CD4-positive, alpha-beta T cell (primary cell): ENCODE results near the gene CXCR5. TPM values are rescaled to one million over a fixed set of nuclear protein-coding genes. Genes with fewer than 3 reads are reported as not detected.
A peak's percentile ranks its signal among the peaks of the same experiment; 100 is the strongest.

Experiments
- ATAC-seq: fragments of 200-7000 bp; cut with Tn5 transposase; one replicate; pipeline ENCODE4 v1.10.0; 2022; ENCODE audit warnings: mild to moderate bottlenecking; ENCODE audit not compliant: poor library complexity
- CTCF ChIA-PET: fragments of 350-600 bp; sonication (Branson Sonifier 250); formaldehyde crosslinking; loops from one replicate; lab custom pipeline; 2021; ENCODE audit warnings: antibody characterized with exemption, inconsistent platforms; lab: Charles Lee
- POLR2A ChIA-PET: fragments of 350-600 bp; sonication (Branson Sonifier 250); formaldehyde crosslinking; loops from one replicate; lab custom pipeline; 2021; ENCODE audit warnings: antibody characterized with exemption, inconsistent platforms; lab: Charles Lee
- DNase-seq, 14 experiments: peaks; one replicate each; pipeline ENCODE4 v3.0.0-alpha.2; 2013 to 2020; ENCODE audit warnings: mixed read lengths in 2 of 14
- H3K27ac ChIP-seq, 2 donors: one replicate each; pipeline versions ENCODE4 v1.5.1 to v1.7.0; 2013; ENCODE audit warnings: low read length in 2 of 2, low read depth in 1 of 2, mild to moderate bottlenecking in 1 of 2
- H3K27me3 ChIP-seq, 2 experiments: 1 replicate in 1 of 2; 2 replicates in 1 of 2; pipeline versions ENCODE4 v1.6.1 to v1.7.0; 2013; ENCODE audit warnings: low read length in 2 of 2, control low read depth in 1 of 2, mild to moderate bottlenecking in 1 of 2, moderate library complexity in 1 of 2; ENCODE audit not compliant: insufficient read depth in 2 of 2, control insufficient read depth in 1 of 2
- H3K36me3 ChIP-seq: one replicate; pipeline ENCODE4 v1.6.1; 2013; ENCODE audit warnings: low read length, control low read depth; ENCODE audit not compliant: insufficient read depth
- H3K4me1 ChIP-seq: one replicate; pipeline ENCODE4 v1.6.1; 2013; ENCODE audit warnings: low read length, control low read depth; ENCODE audit not compliant: insufficient read depth
- H3K4me3 ChIP-seq: one replicate; pipeline ENCODE4 v1.5.1; 2013; ENCODE audit warnings: mild to moderate bottlenecking, low read length, moderate library complexity
- H3K9me3 ChIP-seq, 2 experiments: 1 replicate in 1 of 2; 2 replicates in 1 of 2; pipeline versions ENCODE4 v1.6.1 to v1.7.0; 2013; ENCODE audit warnings: low read length in 2 of 2, mild to moderate bottlenecking in 2 of 2, control low read depth in 1 of 2, moderate library complexity in 1 of 2; ENCODE audit not compliant: control insufficient read depth in 1 of 2, insufficient read depth in 1 of 2
- H3K27ac Mint-ChIP-seq: one replicate; pipeline ENCODE4 v1.8.0; 2020; ENCODE audit warnings: mixed read lengths
- H3K27me3 Mint-ChIP-seq: one replicate; pipeline ENCODE4 v1.8.0; 2021; ENCODE audit warnings: mixed read lengths
- H3K36me3 Mint-ChIP-seq: one replicate; pipeline ENCODE4 v1.8.0; 2021; ENCODE audit warnings: low read depth, mixed read lengths
- H3K4me1 Mint-ChIP-seq: one replicate; pipeline ENCODE4 v1.8.0; 2021; ENCODE audit warnings: low read depth, mixed read lengths
- H3K4me3 Mint-ChIP-seq: one replicate; pipeline ENCODE4 v1.8.0; 2020; ENCODE audit warnings: mild to moderate bottlenecking, mixed read lengths
- H3K9me3 Mint-ChIP-seq: one replicate; pipeline ENCODE4 v1.8.0; 2020; ENCODE audit warnings: mixed read lengths
- CTCF ChIP-seq: fragments of 200-600 bp; IDR thresholded peaks from one replicate; pipeline ENCODE4 v1.8.0; 2022; ENCODE audit warnings: antibody characterized with exemption, mild to moderate bottlenecking
- intact Hi-C, 2 experiments: fragments of 100-400 bp; cut with DNase I in 1 of 2; cut with micrococcal nuclease in 1 of 2; formaldehyde crosslinking; loops; one replicate each; pipeline versions ENCODE4 v1.15.1 to v1.9.0; 2023 to 2025; cut with DNase I, micrococcal nuclease
- total RNA-seq, 174 experiments: library from RNA in 2 of 174; stranded (reverse) in 2 of 174; gene quantifications; one replicate each; pipeline ENCODE4 v1.2.3 and lab custom pipeline; 2021 to 2026

The CXCR5 gene
- total RNA-seq, 2 experiments from 2014 or later = 13.2 to 14.3 TPM

GRCh38 chr11:118896921-118897591 is 13.4 kb downstream of the CXCR5 start:
- Mint-ChIP-seq H3K27ac (peak overlapping the region; percentile 97), H3K4me1 (peaks cover 64% of the 10 kb centered on the region), H3K4me3 (peak overlapping the region; percentile 43), H3K36me3 (peaks cover 96% of the 10 kb centered on the region), H3K9me3 (no peaks in the 10 kb centered on the region), H3K27me3 (no peaks in the 10 kb centered on the region)
- no peak for TF ChIP-seq CTCF
- H3K4me3 ChIP-seq = no peak overlapping the region
- intact Hi-C loops = loop anchor here in 1 of 2 experiments (5.0 kb wide), 2 partner anchors 35 to 210 kb away; no protein-coding TSS in a partner anchor
- no peaks in the 10 kb centered on the region for H3K9me3 ChIP-seq
- H3K27ac ChIP-seq = peak overlapping the region; percentile 77 to 89
- ChIA-PET POLR2A (interaction anchor here (0.6 to 5.6 kb wide), 7 partner anchors 8 to 205 kb away, joined by 3 to 212 read pairs (median 5); partner anchors contain the start of gene DDX6), CTCF (interaction anchor here (1.4 kb wide), 1 partner anchor 14 kb away, joined by 4 read pairs; no protein-coding TSS in a partner anchor)
- H3K4me1 ChIP-seq = peaks cover 87% of the 10 kb centered on the region
- peaks cover 66% of the 10 kb centered on the region for H3K36me3 ChIP-seq
- ATAC-seq (no peak), DNase-seq (no peak)
- H3K27me3 ChIP-seq = no peaks in the 10 kb centered on the region

GRCh38 chr11:118897721-118898310 is 14.1 kb downstream of the CXCR5 start:
- H3K9me3 Mint-ChIP-seq = no peaks in the 10 kb centered on the region
- no peaks in the 10 kb centered on the region for H3K27me3 Mint-ChIP-seq
- H3K27ac Mint-ChIP-seq = peak overlapping the region; percentile 97
- peaks cover 94% of the 10 kb centered on the region for H3K36me3 Mint-ChIP-seq
- peak overlapping the region in 1 of 2 donors; percentile 23 for H3K27ac ChIP-seq
- DNase-seq (no peak), ATAC-seq (no peak)
- no peak for TF ChIP-seq CTCF
- H3K4me1 ChIP-seq = peaks cover 79% of the 10 kb centered on the region
- intact Hi-C loops = loop anchor here in 1 of 2 experiments (5.0 kb wide), 2 partner anchors 34 to 211 kb away; no protein-coding TSS in a partner anchor
- H3K4me1 Mint-ChIP-seq = peaks cover 57% of the 10 kb centered on the region
- peaks cover 74% of the 10 kb centered on the region for H3K36me3 ChIP-seq
- no peak overlapping the region for H3K4me3 ChIP-seq
- H3K9me3 ChIP-seq = no peaks in the 10 kb centered on the region
- no peaks in the 10 kb centered on the region for H3K27me3 ChIP-seq
- ChIA-PET POLR2A (interaction anchor here (0.6 to 4.7 kb wide), 4 partner anchors 9 to 139 kb away, joined by 3 to 212 read pairs (median 3); partner anchors contain the start of gene DDX6), CTCF (no interaction called here)
- H3K4me3 Mint-ChIP-seq = peak overlapping the region; percentile 34

- ChIA-PET POLR2A (interaction anchor here (1.3 to 4.7 kb wide), 3 partner anchors 10 to 109 kb away, joined by 3 to 212 read pairs (median 4); partner anchors contain the start of gene DDX6), CTCF (no interaction called here)
- Histone ChIP-seq H3K27me3 (no peaks in the 10 kb centered on the region), H3K9me3 (no peaks in the 10 kb centered on the region), H3K4me1 (peaks cover 71% of the 10 kb centered on the region), H3K27ac (no peak overlapping the region), H3K4me3 (no peak overlapping the region), H3K36me3 (peaks cover 82% of the 10 kb centered on the region)
- no peak for TF ChIP-seq CTCF
- Mint-ChIP-seq H3K9me3 (no peaks in the 10 kb centered on the region), H3K27me3 (no peaks in the 10 kb centered on the region), H3K27ac (peak overlapping the region; percentile 97), H3K4me3 (no peak overlapping the region), H3K4me1 (peaks cover 48% of the 10 kb centered on the region), H3K36me3 (peaks cover 94% of the 10 kb centered on the region)
- peak in 1 of 14 experiments; percentile 41 for DNase-seq
- ATAC-seq = no peak
- intact Hi-C loops = loop anchor here in 1 of 2 experiments (5.0 kb wide), 2 partner anchors 34 to 211 kb away; no protein-coding TSS in a partner anchor
Measured at GRCh38 chr11:118898400-118899295, 15.0 kb downstream of the CXCR5 start.
